Activated T-cell treated with anti-CD3 and anti-CD28 coated beads for 1 hour (primary cell): ENCODE results near the gene PALLD.

Experiments used
- DNase-seq: peaks from one replicate; pipeline ENCODE4 v3.0.0-alpha.2; 2020; ENCODE audit warnings: low read depth

Gene PALLD

DNA sequence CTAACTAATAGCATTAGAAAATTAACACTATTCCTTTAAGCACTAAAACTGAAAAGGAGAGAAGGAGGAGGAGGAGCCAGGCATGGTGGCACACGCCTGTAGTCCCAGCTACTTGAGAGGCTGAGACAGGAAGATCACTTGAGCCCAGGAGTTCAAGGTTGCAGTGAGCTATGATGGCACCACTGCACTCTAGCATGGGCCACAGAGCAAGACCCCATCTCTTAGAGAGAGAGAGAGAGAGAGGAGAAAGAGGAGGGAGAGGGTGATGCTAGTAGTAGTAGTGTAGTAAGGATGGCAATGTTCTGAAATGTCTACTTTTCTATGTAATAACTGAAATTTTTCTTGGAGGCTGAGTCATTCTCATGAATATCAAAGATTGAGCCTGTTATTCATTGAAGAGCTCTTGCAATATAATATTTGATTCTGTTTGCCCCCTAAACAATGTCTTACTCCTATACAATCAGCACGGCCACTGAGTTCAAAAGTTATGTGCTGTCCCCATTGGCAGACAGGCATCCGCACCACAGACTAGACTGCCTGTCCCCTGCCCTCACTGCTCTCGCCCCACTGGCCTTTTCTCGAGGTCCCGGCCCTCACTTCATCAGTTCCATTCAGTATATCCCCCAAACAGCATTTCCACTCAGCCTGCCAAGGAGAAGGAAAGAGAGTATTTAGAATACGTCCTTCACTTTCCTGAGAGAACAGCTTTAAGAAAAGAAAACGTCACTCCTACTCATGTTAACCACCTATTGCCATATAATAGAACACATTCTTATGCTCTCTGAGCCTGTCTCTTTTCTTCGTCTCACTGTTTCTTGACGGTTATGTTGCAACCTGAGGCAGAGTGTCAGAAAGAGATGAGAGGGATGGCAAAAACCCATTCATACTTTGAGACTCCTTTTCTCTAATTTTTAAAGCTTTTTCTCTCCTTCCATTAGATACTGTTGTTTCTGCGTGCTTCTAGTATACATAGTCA is 238.1 kb downstream of the PALLD start:
- DNase-seq = no peak

DNA sequence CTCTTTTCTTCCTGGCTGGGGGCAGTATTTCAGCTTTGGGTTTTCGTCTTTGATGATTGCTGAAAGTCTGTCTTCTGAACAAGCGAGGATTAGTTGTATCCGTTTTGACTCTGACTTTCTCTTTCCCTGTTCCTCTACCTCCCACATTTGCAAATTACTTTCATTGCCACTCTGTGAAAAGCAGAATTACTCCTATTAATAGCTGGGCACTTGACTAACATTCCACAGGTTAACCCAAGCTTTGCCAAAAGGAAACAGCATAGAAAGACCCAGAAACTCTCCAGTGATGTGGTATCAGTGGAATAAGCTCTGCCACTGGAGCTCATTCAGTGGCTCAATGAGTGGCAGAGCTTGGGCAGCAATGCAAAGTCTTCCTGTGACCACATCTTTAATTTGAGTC is 238.9 kb downstream of the PALLD start:
- DNase-seq = no peak

DNA sequence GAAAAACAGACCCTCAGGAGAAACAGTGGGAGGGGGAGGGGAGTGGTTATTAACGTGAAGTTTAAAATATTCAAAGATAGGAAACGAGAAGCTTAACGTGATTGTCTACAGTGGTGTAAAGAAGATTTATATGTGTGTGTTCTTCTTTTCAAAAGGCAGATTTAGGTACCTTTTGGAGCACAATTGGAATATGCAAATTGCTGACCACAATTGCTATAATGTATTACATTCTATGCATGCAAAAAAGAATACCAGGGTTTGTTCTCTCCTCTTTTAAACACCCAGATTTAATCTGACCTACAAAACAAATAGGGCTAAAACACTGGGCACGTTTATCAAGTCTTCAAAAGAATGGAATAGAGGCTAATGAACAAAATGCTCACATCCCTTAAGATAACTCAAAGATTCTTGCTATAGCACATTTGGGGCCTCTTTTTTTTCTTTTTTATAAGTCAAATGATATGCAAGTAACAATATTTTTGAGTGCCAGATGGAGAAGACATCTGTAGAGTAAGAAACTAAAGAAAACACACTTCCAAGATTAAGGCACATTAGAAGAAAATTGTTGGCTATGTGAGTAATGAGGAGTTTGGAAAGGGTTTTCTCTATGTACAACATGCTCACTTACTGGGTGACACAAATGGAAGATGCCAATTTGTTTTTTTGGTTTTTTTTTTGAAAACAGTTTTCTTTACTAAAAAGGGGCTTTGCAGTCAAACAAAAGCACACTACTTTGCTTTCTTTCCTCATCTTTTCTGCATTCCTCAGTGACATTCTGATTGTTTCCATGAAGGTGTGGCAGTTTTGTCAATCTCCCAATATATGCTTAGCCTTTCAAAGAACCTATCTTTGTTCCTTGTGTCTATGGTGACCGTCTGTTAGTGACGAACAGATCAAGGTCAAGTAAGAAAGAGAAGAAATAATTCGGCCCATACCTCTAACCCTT is 240.3 kb downstream of the PALLD start:
- DNase-seq = no peak

DNA sequence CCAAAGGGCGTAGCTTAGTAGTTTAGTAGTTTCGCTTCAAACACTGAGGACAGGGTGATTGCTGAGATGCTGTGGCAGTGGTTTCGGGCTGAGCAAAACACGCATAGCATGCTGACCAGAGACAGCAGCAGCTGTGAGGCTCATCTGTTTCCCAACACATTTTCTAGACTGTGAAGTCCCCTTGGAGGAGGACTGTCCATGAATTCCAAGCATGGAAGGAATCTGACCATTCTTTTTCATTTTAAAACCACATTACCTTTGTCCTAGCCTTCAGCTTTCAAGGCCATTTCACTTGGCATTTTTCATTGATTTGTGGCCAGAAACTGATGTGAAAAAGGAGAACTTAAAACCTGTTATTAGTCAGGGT is 240.9 kb downstream of the PALLD start:
- DNase-seq = no peak

DNA sequence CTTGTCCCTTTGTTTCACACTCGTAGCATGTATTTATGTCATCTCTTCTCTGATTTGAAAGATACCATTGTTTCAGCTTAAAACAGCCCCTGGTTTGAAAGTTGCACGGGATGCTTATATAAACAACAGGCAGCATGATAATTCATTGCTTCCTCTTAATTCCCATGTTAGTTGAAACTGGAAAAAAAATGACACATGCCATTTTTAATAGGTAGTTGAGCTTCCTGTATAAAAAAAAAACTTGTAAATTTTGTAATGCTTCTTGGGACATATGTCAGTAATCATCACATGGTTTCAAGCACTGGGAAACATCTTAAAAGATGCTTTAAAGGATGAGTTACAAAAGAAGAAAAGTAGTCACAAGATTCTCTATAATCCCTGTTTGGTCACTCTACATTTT is 243.0 kb downstream of the PALLD start:
- no peak for DNase-seq

DNA sequence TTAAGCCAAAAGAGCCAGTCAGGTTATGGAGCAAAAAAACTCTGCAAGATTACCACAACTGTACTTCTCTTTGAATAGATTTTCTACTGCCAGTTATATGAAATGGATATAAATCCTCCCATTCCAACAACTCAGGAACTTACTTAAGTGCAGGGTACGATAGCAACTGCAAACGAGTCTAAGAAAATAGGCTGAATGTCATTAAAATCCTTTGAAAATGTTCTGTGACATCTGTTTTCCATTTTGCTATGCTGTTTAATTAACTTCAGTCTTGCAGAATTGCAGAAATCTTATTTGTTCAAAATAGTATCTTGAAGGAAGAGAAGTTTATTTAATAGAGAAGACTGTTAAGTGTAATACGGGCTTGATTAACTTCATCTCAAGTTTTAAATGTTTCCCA is 243.8 kb downstream of the PALLD start:
- no peak for DNase-seq

DNA sequence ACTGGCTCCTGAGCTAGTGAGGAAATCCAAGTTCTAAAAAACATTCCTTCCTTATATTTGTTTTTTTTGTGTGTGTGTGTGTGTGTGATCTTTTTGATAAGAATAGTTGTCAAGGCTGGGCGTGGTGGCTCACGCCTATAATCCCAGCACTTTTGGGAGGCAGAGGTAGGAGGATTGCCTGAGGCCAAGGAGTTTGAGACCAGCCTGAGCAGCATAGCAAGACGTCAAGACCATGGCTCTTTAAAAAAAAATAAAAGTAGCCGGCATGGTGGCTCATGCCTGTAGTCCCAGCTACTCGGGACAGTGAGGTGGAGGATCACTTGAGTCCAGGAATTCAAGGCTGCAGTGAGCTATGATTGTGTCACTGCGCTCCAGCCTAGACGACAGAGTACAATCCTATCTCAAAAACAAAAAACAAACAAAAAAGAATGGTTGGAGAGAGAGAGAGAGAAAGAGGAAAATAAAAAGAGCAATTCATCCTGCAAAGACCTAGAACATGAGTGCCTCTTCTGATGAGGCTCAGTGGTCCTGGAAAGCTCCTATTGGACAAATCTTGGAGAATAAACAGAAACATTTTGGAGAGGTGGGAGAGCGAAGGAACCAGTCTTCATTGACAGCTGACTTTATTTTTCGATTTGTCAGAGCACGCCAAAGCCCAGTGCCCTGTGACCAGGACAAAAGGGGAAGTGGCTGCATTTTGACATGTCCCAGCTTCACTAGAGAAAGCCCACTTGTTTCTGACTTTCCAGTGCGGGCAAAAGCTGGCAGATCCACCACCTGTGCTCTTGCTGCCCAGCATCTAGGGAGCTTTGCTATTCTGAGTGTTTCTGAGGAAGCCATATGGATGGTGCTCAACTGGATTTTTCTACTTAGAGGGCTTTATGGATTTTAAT is 244.7 kb downstream of the PALLD start:
- DNase-seq = no peak

DNA sequence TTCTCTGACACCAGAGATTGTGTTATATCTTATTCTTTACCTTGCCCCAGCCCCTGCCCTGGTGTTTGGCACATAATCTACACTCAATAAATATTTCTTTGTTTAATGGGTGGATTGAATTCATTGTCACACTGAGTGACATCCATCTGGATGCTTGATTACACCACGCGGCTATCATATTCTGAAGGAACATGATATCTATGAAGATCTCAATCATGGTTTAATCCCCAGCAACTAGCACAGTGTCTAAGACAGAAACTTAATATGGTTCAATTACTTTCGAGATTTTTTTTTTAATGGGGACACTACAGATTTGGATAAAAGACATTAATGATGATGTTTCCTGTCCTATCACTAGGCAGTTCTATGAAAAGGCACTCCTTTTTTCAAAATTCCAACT is 246.3 kb downstream of the PALLD start:
- DNase-seq = no peak

DNA sequence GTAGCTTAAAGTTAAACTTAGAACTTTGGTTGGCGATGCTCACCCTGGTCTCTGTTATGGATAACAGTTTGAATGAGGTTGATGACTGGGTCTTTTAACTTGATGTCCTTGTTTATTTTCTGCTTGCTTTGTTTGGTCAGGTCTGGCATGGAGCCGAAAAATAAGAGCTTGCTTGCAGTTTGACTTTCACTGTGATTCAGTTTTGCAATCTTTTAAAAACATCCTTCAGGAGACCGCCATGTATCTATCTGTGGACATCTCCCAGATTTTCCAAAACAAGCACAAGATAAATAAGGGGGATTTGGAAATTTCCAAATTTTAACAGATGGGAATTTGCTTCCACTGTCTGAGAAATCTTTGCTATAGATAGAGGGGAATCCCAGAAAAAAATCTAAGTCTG is 246.7 kb downstream of the PALLD start:
- DNase-seq = no peak

DNA sequence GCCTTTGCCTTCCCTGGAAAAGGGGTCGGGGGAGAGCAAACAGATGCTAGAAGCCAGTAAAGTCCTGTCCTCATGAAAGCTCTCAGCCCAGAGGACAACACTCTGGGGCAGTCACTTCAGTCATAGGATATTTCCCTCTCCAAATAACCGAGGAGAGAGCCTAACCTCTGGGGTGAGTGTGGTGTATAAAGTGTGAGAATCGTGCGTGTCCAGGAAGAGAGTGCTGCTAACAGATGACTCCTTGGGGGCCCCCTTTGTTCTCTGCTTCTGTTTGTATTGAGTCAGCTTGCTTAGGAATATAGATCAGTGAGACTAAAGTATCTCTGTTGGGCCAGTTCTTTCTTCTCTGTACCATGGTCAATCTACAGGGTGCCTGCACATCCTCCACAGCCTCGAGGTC is 247.2 kb downstream of the PALLD start:
- no peak for DNase-seq

DNA sequence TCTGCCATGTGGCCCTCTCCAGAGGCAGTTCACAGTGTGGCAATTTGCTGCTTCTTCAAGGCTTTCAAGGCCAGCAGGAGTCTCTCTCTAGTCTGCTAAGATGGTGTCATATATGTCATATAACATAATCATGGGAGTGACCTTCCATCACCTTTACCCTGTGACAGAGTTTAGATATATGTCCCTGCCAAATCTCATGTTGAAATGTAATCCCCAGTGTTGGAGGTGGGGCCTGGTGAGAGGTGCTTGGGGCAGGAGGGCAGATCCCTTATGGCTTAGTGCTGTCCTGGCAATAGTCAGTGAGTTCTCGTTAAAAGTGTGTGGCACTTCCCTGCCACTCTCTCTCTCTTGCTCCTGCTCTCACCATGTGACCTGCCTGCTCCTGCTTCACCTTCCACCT is 252.0 kb downstream of the PALLD start:
- DNase-seq = no peak

DNA sequence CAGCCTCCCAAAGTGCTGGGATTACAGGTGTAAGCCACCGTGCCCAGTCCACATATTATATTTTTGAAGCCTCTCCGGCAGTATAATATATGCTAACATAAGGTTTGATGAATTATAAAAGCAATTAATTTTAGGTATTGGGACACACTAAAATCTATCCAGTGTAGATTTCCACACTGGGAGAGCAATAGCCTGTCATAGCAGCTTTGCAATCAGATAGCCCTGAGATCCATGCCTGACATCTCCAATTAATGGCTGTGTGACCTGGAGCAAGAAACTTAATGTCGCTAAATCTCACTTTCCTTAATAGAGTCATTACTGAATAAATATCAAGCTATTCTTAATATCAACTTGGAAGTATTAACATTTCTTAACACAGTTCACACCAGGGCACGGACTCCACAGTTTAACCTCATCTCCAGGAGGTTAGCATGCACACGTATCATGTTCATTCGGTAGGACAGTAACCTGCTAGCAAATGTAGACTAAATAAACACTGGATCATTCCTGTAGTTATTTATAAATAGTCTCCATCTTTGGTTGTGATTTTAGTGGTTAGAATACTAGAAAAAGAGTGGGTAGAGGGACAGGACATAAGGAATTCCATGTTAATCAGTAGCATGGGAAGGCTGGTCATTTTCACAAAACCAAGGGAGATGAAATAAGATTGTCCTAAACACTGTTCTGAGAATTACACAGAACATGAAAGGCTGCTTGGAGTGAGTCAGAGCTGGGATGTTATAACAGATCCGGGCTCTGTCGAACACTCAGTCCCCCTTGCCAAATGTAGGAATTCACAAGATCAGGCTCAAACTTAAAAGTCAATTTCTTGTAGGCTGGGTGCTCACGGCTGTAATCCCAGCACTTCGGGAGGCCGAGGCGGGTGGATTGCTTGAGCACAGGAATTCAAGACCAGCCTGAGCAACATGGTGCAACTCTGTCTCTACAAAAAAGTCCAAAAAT is 254.7 kb downstream of the PALLD start:
- DNase-seq = no peak

DNA sequence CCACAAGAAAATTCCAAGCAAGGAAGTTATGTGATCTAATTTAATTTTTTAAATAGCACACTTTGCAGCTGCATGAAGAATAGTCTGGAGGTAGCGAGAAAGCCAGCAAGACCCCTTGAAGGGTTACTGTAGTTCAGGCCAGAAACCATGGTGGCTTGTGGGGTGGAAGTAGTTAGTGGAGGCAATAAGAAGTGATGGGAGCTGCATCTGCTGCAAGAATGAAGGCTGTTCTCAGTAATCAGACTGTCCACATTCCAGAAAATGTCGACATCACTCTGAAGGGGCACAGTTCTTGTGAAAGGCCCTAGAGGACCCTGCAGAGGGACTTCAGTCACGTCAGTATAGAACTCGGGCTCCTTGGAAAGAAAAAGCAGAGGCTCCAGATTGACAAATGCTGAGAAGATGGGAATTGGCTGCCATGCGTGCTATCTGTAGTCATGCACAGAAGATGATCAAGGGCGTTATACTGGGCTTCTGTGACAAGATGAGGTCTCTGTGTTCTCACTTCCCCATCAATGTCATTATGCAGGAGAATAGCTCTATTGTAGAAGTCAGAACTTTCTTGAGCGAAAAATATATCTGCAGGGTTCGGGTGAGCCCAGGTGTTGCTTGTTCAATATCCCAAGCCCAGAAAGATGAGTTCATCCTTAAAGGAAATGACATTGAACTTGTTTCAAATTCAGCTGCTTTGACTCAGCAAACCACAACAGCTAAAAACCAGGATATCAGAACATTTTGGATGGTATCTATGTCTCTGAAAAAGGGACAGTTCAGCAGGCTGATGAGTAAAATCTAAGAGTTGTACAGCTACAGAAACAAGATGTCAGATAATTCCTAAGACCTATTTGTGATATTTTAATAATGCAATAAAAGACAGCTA is 259.0 kb downstream of the PALLD start:
- DNase-seq = no peak

DNA sequence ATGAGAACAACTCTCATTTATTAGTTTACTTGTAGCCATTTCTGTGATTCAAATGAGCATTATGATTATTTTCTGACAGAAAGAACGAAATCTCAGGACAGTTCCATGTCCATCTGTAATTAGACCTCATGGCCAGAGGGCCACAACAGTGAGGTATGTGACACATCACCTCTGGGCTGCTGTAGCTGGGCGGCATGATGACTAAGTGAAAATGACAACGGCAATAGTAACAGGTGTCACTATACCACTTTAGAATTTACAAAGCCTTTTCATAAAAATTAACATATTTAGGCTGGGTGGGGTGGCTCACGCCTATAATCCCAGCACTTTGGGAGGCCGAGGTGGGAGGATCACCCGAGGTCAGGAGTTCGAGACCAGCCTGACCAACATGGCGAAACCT is 260.6 kb downstream of the PALLD start:
- no peak for DNase-seq

DNA sequence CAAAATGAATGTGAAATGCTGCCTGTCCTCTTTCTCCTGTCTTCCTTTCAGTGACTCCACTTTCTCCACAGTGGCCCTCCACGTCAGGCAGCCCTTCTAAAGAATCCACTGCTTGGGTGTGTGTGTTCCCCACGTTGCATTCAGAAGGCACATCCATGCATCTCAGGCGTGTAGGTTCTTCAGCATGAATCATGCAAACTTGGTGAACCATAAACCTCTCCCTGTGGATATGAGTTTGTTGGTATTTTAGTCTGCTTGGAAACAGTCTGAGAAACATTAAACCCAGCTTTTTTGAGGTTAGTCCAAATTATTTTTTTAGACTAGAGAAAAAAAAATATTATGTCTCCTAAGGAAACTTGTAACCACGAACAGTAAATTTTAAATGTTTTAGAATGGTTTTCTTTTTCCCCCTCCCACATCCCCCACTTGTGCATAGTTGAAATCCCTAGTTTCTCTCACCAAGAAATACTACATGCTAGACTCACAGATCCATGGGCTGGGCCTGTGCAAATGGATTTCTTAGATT is 261.6 kb downstream of the PALLD start:
- no peak for DNase-seq

DNA sequence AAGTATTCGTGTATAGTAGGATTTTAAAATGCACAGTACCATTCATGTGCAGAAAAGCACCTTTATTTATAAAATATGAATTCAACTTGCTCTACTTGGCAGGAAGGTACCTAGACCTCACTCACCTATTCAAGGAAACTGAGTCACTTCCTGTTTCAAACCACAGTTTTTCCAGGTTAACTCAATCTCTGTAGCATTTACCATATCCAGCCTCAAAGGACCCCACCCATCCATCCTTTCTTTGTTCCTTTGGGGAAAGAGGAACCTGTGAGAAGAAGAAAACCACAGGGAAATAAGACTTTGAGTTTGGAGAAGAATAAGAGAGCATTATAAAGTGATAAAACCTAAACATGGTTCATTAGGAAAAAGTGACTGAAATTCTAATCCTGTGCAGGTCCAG is 262.5 kb downstream of the PALLD start:
- DNase-seq = no peak

DNA sequence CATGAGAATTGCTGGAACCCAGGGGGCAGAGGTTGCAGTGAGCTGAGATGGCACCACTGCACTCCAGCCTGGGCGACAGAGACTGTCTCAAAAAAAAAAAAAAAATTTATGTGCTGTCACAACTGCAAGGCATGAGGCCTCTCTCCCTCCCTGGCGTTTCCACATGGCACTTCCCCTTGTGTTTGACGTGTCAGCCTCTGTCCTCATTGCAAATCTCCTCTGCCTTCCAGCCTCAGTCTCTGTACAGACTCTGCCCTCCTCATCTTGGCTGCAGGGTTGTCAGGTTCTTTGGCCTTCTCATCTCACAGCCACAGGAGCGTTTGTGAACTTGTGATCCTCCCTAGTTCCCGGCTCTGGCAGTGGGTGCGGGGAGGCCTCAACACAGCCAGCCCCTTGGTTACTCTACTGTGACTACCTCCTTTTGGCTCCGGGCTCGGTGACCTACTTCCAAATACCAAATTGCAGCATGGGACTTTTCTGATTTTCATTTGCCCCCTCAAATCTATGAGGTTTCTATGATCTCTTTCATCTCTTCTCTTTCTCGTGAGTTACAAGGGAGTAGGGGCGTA is 263.2 kb downstream of the PALLD start:
- DNase-seq = no peak

DNA sequence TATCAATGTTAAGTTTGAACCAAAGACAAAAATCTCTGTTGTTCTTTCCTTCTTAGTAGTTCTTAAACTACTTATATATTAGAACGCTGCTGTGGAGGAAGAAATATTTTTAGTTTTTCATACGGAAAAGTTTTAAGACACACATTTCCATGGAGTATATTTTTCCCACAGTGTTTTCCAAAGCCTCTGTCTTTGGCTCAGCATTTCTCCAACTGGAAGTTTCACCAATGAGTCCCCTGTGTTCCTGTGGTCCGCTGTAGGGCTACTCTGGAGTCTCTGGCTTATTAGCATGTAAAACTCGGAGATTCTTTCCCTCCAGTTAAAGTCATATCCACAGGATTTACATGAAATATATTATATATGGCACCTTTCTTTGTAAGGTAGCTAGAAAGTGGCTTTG is 264.2 kb downstream of the PALLD start:
- no peak for DNase-seq

DNA sequence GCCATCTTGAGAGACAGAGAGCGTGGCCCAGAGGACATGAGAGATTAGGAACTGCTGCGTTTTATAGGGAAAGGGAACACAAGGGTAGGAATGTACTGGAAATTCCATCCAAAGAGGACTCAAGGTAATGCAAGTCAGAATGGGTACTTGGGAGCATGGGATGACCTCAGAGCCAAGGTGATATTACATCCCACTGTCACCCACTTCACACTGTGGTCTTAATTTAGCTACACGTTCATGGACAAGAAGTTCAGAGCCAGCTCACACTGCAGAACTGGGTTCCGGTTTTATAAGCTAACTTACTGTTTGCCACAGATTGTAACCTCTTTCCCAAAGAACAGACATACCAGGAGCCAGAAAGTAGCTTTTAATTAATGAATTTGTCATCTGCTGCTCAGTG is 268.5 kb downstream of the PALLD start:
- DNase-seq = no peak
